Stimulated activated CD4-positive, alpha-beta T cell treated with anti-CD3 and anti-CD28 coated beads, Interleukin-12 subunit alpha, Interleukin-12 subunit beta, amount 100 ng/mL, for 24 hours (primary cell): ENCODE results near the gene PAPSS2.
"Not testable (repeated sequence)": the region's sequence is repeated elsewhere in the genome, so short reads cannot be mapped to it uniquely, and the experiment has no call there.

ENCODE experiments used
- DNase-seq, 2 experiments: peaks; one replicate each; pipeline ENCODE4 v3.0.0-alpha.2; 2020; ENCODE audit warnings: low read depth in 2 of 2

The PAPSS2 gene

GRCh38 chr10:87642988-87643387, 16.7 kb upstream of the PAPSS2 start:
- no peak for DNase-seq

GRCh38 chr10:87643920-87644319, 15.8 kb upstream of the PAPSS2 start:
- no peak for DNase-seq

GRCh38 chr10:87644500-87644899, 15.2 kb upstream of the PAPSS2 start:
- not testable (repeated sequence) for DNase-seq

GRCh38 chr10:87646192-87646909, 13.3 kb upstream of the PAPSS2 start:
- DNase-seq = no peak

- no peak for DNase-seq
Measured at GRCh38 chr10:87646935-87647334, 12.7 kb upstream of the PAPSS2 start.

- DNase-seq = no peak
Measured at GRCh38 chr10:87650838-87651589, 8.7 kb upstream of the PAPSS2 start.

GRCh38 chr10:87651801-87652200, 7.9 kb upstream of the PAPSS2 start:
- no peak for DNase-seq

- DNase-seq = no peak
Measured at GRCh38 chr10:87652261-87652660, 7.4 kb upstream of the PAPSS2 start.

GRCh38 chr10:87654212-87654611, 5.5 kb upstream of the PAPSS2 start:
- DNase-seq = no peak

GRCh38 chr10:87656431-87657072, 3.1 kb upstream of the PAPSS2 start:
- no peak for DNase-seq

- DNase-seq = no peak
Measured at GRCh38 chr10:87657371-87657770, 2.3 kb upstream of the PAPSS2 start.

GRCh38 chr10:87658321-87658795, 1.3 kb upstream of the PAPSS2 start:
- no peak for DNase-seq

GRCh38 chr10:87658858-87659555, 671 bp upstream of the PAPSS2 start:
- no peak for DNase-seq

GRCh38 chr10:87660484-87661133, 931 bp downstream of the PAPSS2 start:
- DNase-seq = no peak

- no peak for DNase-seq
Measured at GRCh38 chr10:87661861-87662785, 2.4 kb downstream of the PAPSS2 start.

GRCh38 chr10:87664276-87664701, 4.6 kb downstream of the PAPSS2 start:
- DNase-seq = no peak

GRCh38 chr10:87667493-87667892, 7.8 kb downstream of the PAPSS2 start:
- DNase-seq = no peak

- DNase-seq = no peak
Measured at GRCh38 chr10:87668324-87669074, 8.8 kb downstream of the PAPSS2 start.

- no peak for DNase-seq
Measured at GRCh38 chr10:87669752-87670151, 10.1 kb downstream of the PAPSS2 start.

GRCh38 chr10:87670586-87670985, 10.9 kb downstream of the PAPSS2 start:
- DNase-seq = no peak
